Measurements from ENCODE around the gene AURKA. TPM values are rescaled to one million over a fixed set of nuclear protein-coding genes. Genes with fewer than 3 reads are reported as not detected.

Gene AURKA
- total and polyA plus RNA-seq, 2 of the 8 experiments (the other 6 are each of a cell fraction or from before 2014, with no cell fraction given), result 45.8 to 84.8 TPM

GRCh38 chr20:56358070-56358469 lies 33.9 kb downstream of the AURKA start (continued):
- TF ChIP-seq KDM4A (IDR thresholded peaks at IDR 0.05; ENCODE audit: low read depth, low read length, severe bottlenecking), result no peak

Measured in H1 (cell line).